Tibial artery (tissue), 4 donors: ENCODE results near the gene SCP2.

Experiments
- DNase-seq, 2 donors: peaks; one replicate each; pipeline ENCODE4 v3.0.0-alpha.2; 2019
- H3K27ac ChIP-seq, 2 donors: fragments of 200-600 bp; sonication (generic) in 1 of 2; 1 replicate in 1 of 2; 2 replicates in 1 of 2; pipeline ENCODE4 v1.5.1; 2018 to 2019; ENCODE audit warnings: mild to moderate bottlenecking in 1 of 2
- H3K27me3 ChIP-seq, 2 donors: fragments of 200-600 bp; sonication (generic) in 1 of 2; one replicate each; pipeline versions ENCODE4 v1.5.1 to v1.6.0; 2016 to 2019
- H3K36me3 ChIP-seq, 3 donors: fragments of 200-600 bp; sonication (generic) in 2 of 3; one replicate each; pipeline ENCODE4 v1.5.1; 2016 to 2019; ENCODE audit warnings: mild to moderate bottlenecking in 2 of 3
- H3K4me1 ChIP-seq, 4 donors: fragments of 200-600 bp; sonication (generic) in 2 of 4; 1 replicate in 3 of 4; 2 replicates in 1 of 4; pipeline ENCODE4 v1.5.1; 2016 to 2019
- H3K4me3 ChIP-seq, 2 donors: fragments of 200-600 bp; sonication (generic) in 1 of 2; 1 replicate in 1 of 2; 2 replicates in 1 of 2; pipeline ENCODE4 v1.5.1; 2018 to 2019; ENCODE audit warnings: mild to moderate bottlenecking in 2 of 2
- H3K9me3 ChIP-seq, 3 donors: fragments of 200-600 bp; sonication (generic) in 1 of 3; one replicate each; pipeline ENCODE4 v1.5.1; 2016 to 2019
- CTCF ChIP-seq, 2 experiments: fragments of 200-600 bp in 1 of 2; fragments of 450-650 bp in 1 of 2; IDR thresholded peaks; one replicate each; pipeline ENCODE4 v1.5.1; 2017 to 2019; ENCODE audit warnings: antibody characterized with exemption in 2 of 2, mild to moderate bottlenecking in 1 of 2, moderate library complexity in 1 of 2
- intact Hi-C: fragments of 100-400 bp; cut with DNase I; formaldehyde crosslinking; loops from one replicate; pipeline ENCODE4 v1.15.0; 2023; ENCODE audit warnings: low total_unique reads

SCP2 gene

GRCh38 chr1:52927212-52928014 is at the start of gene SCP2:
TSS of gene SCP2 (plus strand) at chr1:52927276. CDS start at chr1:52927397, 121 bp downstream.
- peak within 1 kb of the TSS; percentile 73 to 75 for H3K4me3 ChIP-seq
- H3K27ac ChIP-seq: peak within 1 kb of the TSS; percentile 78 to 89
- H3K36me3 ChIP-seq: no peaks in the 10 kb centered on the region
- intact Hi-C loops: loop anchor here (10.0 kb wide), 1 partner anchor 267 kb away; the partner anchor contains the start of gene CPT2
- peaks cover 0 to 20% (median 7%) of the 10 kb centered on the region in 4 donors for H3K4me1 ChIP-seq
- no peaks in the 10 kb centered on the region for H3K27me3 ChIP-seq
- no peaks in the 10 kb centered on the region for H3K9me3 ChIP-seq
- no peak for TF ChIP-seq CTCF (IDR thresholded peaks at IDR 0.05)
- DNase-seq: peak; percentile 83 to 91

GRCh38 chr1:52877554-52877953 is 49.5 kb upstream of the SCP2 start:
- Histone ChIP-seq H3K4me1 (no peaks in the 10 kb centered on the region), H3K27ac (no peak overlapping the region), H3K36me3 (no peaks in the 10 kb centered on the region), H3K4me3 (no peak overlapping the region), H3K27me3 (peaks cover 0 to under 1% of the 10 kb centered on the region in 2 donors), H3K9me3 (no peaks in the 10 kb centered on the region)
- intact Hi-C loops: no loop called here
- DNase-seq: no peak
- no peak for TF ChIP-seq CTCF (IDR thresholded peaks at IDR 0.05)

- H3K36me3 ChIP-seq: no peaks in the 10 kb centered on the region
- intact Hi-C loops: no loop called here
- TF ChIP-seq CTCF (IDR thresholded peaks at IDR 0.05): no peak
Observed at GRCh38 chr1:52880206-52880605, 46.9 kb upstream of the SCP2 start.

GRCh38 chr1:52887483-52887882 is 39.6 kb upstream of the SCP2 start:
- no peaks in the 10 kb centered on the region for H3K9me3 ChIP-seq
- no peak for DNase-seq
- no peaks in the 10 kb centered on the region for H3K36me3 ChIP-seq
- no peak overlapping the region for H3K27ac ChIP-seq
- no peaks in the 10 kb centered on the region for H3K4me1 ChIP-seq
- H3K4me3 ChIP-seq: no peak overlapping the region
- H3K27me3 ChIP-seq: no peaks in the 10 kb centered on the region
- TF ChIP-seq CTCF (IDR thresholded peaks at IDR 0.05): no peak
- intact Hi-C loops: no loop called here

More at GRCh38 chr1:52880206-52880605, 46.9 kb upstream of the SCP2 start:
- Histone ChIP-seq H3K4me3 (no peak overlapping the region), H3K4me1 (no peaks in the 10 kb centered on the region), H3K9me3 (no peaks in the 10 kb centered on the region), H3K27me3 (no peaks in the 10 kb centered on the region), H3K27ac (no peak overlapping the region)
- no peak for DNase-seq

GRCh38 chr1:52892424-52893215 is 34.5 kb upstream of the SCP2 start:
- Histone ChIP-seq H3K27me3 (no peaks in the 10 kb centered on the region), H3K4me1 (no peaks in the 10 kb centered on the region), H3K27ac (no peak overlapping the region), H3K4me3 (no peak overlapping the region), H3K36me3 (peaks cover 0 to 28% (median 24%) of the 10 kb centered on the region in 3 donors), H3K9me3 (no peaks in the 10 kb centered on the region)
- DNase-seq: no peak
- intact Hi-C loops: no loop called here
- no peak for TF ChIP-seq CTCF (IDR thresholded peaks at IDR 0.05)
